CD4-positive, alpha-beta memory T cell (primary cell): ENCODE measurements around the gene GSTM2. TPM values are rescaled to one million over a fixed set of nuclear protein-coding genes. Genes with fewer than 3 reads are reported as not detected.
A peak's percentile ranks its signal among the peaks of the same experiment; 100 is the strongest.

Experiments
- CTCF ChIA-PET: fragments of 350-600 bp; sonication (Branson Sonifier 250); formaldehyde crosslinking; loops from one replicate; lab custom pipeline; 2021; ENCODE audit warnings: inconsistent platforms; ENCODE audit not compliant: partially characterized antibody; lab: Charles Lee
- POLR2A ChIA-PET: fragments of 350-600 bp; sonication (Branson Sonifier 250); formaldehyde crosslinking; loops from one replicate; lab custom pipeline; 2021; ENCODE audit not compliant: partially characterized antibody; lab: Charles Lee
- DNase-seq, 5 donors: peaks; one replicate each; pipeline versions ENCODE4 v3.0.0 to v3.0.0-alpha.2; 2020 to 2022; ENCODE audit warnings: mixed read lengths in 1 of 5
- H3K27ac ChIP-seq: one replicate; pipeline ENCODE4 v1.7.0; 2013; ENCODE audit warnings: low read depth, low read length
- H3K27me3 ChIP-seq: 2 replicates; pipeline ENCODE4 v1.7.0; 2013; ENCODE audit warnings: mild to moderate bottlenecking, low read length, moderate library complexity; ENCODE audit not compliant: insufficient read depth
- H3K36me3 ChIP-seq: 2 replicates; pipeline ENCODE4 v1.7.0; 2013; ENCODE audit warnings: mild to moderate bottlenecking, low read length, moderate library complexity; ENCODE audit not compliant: insufficient read depth
- H3K4me1 ChIP-seq: 2 replicates; pipeline ENCODE4 v1.7.0; 2013; ENCODE audit warnings: mild to moderate bottlenecking, low read length, moderate library complexity; ENCODE audit not compliant: insufficient read depth
- H3K4me3 ChIP-seq, 2 donors: one replicate each; pipeline ENCODE4 v1.7.0; 2013; ENCODE audit warnings: low read length in 2 of 2, mild to moderate bottlenecking in 1 of 2
- H3K9me3 ChIP-seq, 2 donors: one replicate each; pipeline ENCODE4 v1.7.0; 2013; ENCODE audit warnings: low read length in 2 of 2, control low read depth in 1 of 2; ENCODE audit not compliant: control insufficient read depth in 1 of 2
- H3K27ac Mint-ChIP-seq, 7 donors: one replicate each; pipeline ENCODE4 v1.8.0; 2020 to 2021; ENCODE audit warnings: mixed read lengths in 7 of 7, mild to moderate bottlenecking in 6 of 7, inconsistent platforms in 3 of 7, moderate library complexity in 3 of 7
- H3K27me3 Mint-ChIP-seq, 2 donors: one replicate each; pipeline ENCODE4 v1.8.0; 2020 to 2021; ENCODE audit warnings: mixed read lengths in 2 of 2
- H3K36me3 Mint-ChIP-seq, 2 donors: one replicate each; pipeline ENCODE4 v1.8.0; 2020 to 2021; ENCODE audit warnings: mixed read lengths in 2 of 2, inconsistent platforms in 1 of 2, mild to moderate bottlenecking in 1 of 2
- H3K4me1 Mint-ChIP-seq, 4 donors: one replicate each; pipeline ENCODE4 v1.8.0; 2020 to 2021; ENCODE audit warnings: mixed read lengths in 4 of 4, mild to moderate bottlenecking in 1 of 4
- H3K4me3 Mint-ChIP-seq, 8 donors: one replicate each; pipeline ENCODE4 v1.8.0; 2020 to 2021; ENCODE audit warnings: mixed read lengths in 8 of 8, mild to moderate bottlenecking in 7 of 8, moderate library complexity in 6 of 8, inconsistent platforms in 3 of 8
- H3K9me3 Mint-ChIP-seq, 8 donors: one replicate each; pipeline ENCODE4 v1.8.0; 2020 to 2021; ENCODE audit warnings: mixed read lengths in 8 of 8, mild to moderate bottlenecking in 5 of 8, inconsistent platforms in 3 of 8, moderate library complexity in 1 of 8
- intact Hi-C: fragments of 100-400 bp; cut with micrococcal nuclease; formaldehyde crosslinking; loops from one replicate; pipeline ENCODE4 v1.15.1; 2023
- polyA plus RNA-seq, 2 donors: library from polyadenylated mRNA; unstranded; fragments of 300-500 nt; fragmentation: Illumina TruSeq; gene quantifications; one replicate each; pipeline ENCODE4 v1.2.3, GENCODE V29; 2021
- total RNA-seq, 2 experiments: library from RNA; stranded (reverse); gene quantifications; one replicate each; pipeline ENCODE4 v1.2.3, GENCODE V29; 2021

The GSTM2 gene
- total and polyA plus RNA-seq, 4 experiments from 2014 or later, result 11.8 to 31.4 (median 22.5) TPM

GRCh38 chr1:109621379-109622136 lies 46.3 kb upstream of the GSTM2 start:
- Histone ChIP-seq H3K27me3 (no peaks in the 10 kb centered on the region), H3K27ac (peak overlapping the region; percentile 96), H3K9me3 (no peaks in the 10 kb centered on the region), H3K4me3 (peak overlapping the region; percentile 76 to 93), H3K36me3 (peaks cover 12% of the 10 kb centered on the region), H3K4me1 (peaks cover 65% of the 10 kb centered on the region)
- no peak for DNase-seq
- peaks cover 41 to 80% (median 52%) of the 10 kb centered on the region in 4 donors for H3K4me1 Mint-ChIP-seq
- POLR2A ChIA-PET, result interaction anchor here (0.6 to 8.3 kb wide), 5 partner anchors 13 to 1089 kb away, joined by 3 to 114 read pairs (median 4); partner anchors contain the start of gene GNAI3
- peak overlapping the region; percentile 91 to 99 (median 99) for H3K27ac Mint-ChIP-seq
- peak overlapping the region; percentile 92 to 99 (median 96) for H3K4me3 Mint-ChIP-seq
- H3K36me3 Mint-ChIP-seq, result peaks cover 4 to 29% of the 10 kb centered on the region in 2 donors
- intact Hi-C loops, result loop anchor here (1.0 to 5.0 kb wide), 4 partner anchors 139 to 717 kb away; partner anchors contain the start of genes ATXN7L2, PSMA5, RBM15 and STRIP1
- no peaks in the 10 kb centered on the region for H3K27me3 Mint-ChIP-seq
- CTCF ChIA-PET, result interaction anchor here (1.1 to 1.2 kb wide), 2 partner anchors 20 to 89 kb away, joined by 3 to 4 read pairs; no protein-coding TSS in a partner anchor
- H3K9me3 Mint-ChIP-seq, result peaks cover 0 to 2% (median 0%) of the 10 kb centered on the region in 8 donors

GRCh38 chr1:109622137-109622892 lies 45.5 kb upstream of the GSTM2 start:
- Histone ChIP-seq H3K27me3 (no peaks in the 10 kb centered on the region), H3K9me3 (no peaks in the 10 kb centered on the region), H3K4me1 (peaks cover 57% of the 10 kb centered on the region), H3K36me3 (peaks cover 19% of the 10 kb centered on the region), H3K27ac (peak overlapping the region; percentile 96), H3K4me3 (peak overlapping the region; percentile 76 to 93)
- H3K4me3 Mint-ChIP-seq, result peak overlapping the region; percentile 92 to 99 (median 96)
- H3K27ac Mint-ChIP-seq, result peak overlapping the region; percentile 91 to 99 (median 99)
- DNase-seq, result no peak
- ChIA-PET CTCF (interaction anchor here (1.1 to 1.2 kb wide), 2 partner anchors 19 to 89 kb away, joined by 3 to 4 read pairs; no protein-coding TSS in a partner anchor), POLR2A (interaction anchor here (0.6 to 8.3 kb wide), 4 partner anchors 12 to 1088 kb away, joined by 3 to 114 read pairs (median 4); partner anchors contain the start of gene GNAI3)
- peaks cover 35 to 72% (median 45%) of the 10 kb centered on the region in 4 donors for H3K4me1 Mint-ChIP-seq
- intact Hi-C loops, result loop anchor here (5.0 kb wide), 1 partner anchor 140 kb away; the partner anchor contains the start of gene ATXN7L2
- no peaks in the 10 kb centered on the region for H3K27me3 Mint-ChIP-seq
- H3K9me3 Mint-ChIP-seq, result peaks cover 0 to 2% (median 0%) of the 10 kb centered on the region in 8 donors
- H3K36me3 Mint-ChIP-seq, result peaks cover 5 to 35% of the 10 kb centered on the region in 2 donors

- Mint-ChIP-seq H3K27me3 (no peaks in the 10 kb centered on the region), H3K4me1 (peaks cover 31 to 67% (median 42%) of the 10 kb centered on the region in 4 donors), H3K4me3 (peak overlapping the region; percentile 69 to 99 (median 96)), H3K36me3 (peaks cover 9 to 41% of the 10 kb centered on the region in 2 donors), H3K9me3 (peaks cover 0 to 2% (median 0%) of the 10 kb centered on the region in 8 donors), H3K27ac (peak overlapping the region; percentile 91 to 99 (median 99))
- H3K36me3 ChIP-seq, result peaks cover 25% of the 10 kb centered on the region
- POLR2A ChIA-PET, result interaction anchor here (1.1 to 8.3 kb wide), 2 partner anchors 74 to 77 kb away, joined by 5 to 114 read pairs; partner anchors contain the start of gene GNAI3
- H3K9me3 ChIP-seq, result no peaks in the 10 kb centered on the region
- no peak for DNase-seq
- H3K4me3 ChIP-seq, result no peak overlapping the region
- intact Hi-C loops, result loop anchor here (5.0 kb wide), 1 partner anchor 141 kb away; the partner anchor contains the start of gene ATXN7L2
- H3K27ac ChIP-seq, result peak overlapping the region; percentile 96
- peaks cover 53% of the 10 kb centered on the region for H3K4me1 ChIP-seq
- H3K27me3 ChIP-seq, result no peaks in the 10 kb centered on the region
- CTCF ChIA-PET, result interaction anchor here (1.1 to 10.6 kb wide), 2 partner anchors 19 to 90 kb away, joined by 3 to 140 read pairs; no protein-coding TSS in a partner anchor
Observed at GRCh38 chr1:109622895-109623294, 45.0 kb upstream of the GSTM2 start.

GRCh38 chr1:109623601-109624161 lies 44.2 kb upstream of the GSTM2 start:
- peaks cover 33% of the 10 kb centered on the region for H3K36me3 ChIP-seq
- H3K27me3 Mint-ChIP-seq, result no peaks in the 10 kb centered on the region
- peak overlapping the region; percentile 90 to 99 (median 98) for H3K27ac Mint-ChIP-seq
- H3K27ac ChIP-seq, result peak overlapping the region; percentile 96
- no peak overlapping the region for H3K4me3 ChIP-seq
- H3K36me3 Mint-ChIP-seq, result peaks cover 15 to 48% of the 10 kb centered on the region in 2 donors
- peaks cover 49% of the 10 kb centered on the region for H3K4me1 ChIP-seq
- H3K4me1 Mint-ChIP-seq, result peaks cover 29 to 62% (median 40%) of the 10 kb centered on the region in 4 donors
- intact Hi-C loops, result loop anchor here (5.0 kb wide), 1 partner anchor 141 kb away; the partner anchor contains the start of gene ATXN7L2
- no peaks in the 10 kb centered on the region for H3K27me3 ChIP-seq
- ChIA-PET POLR2A (interaction anchor here (0.6 to 8.3 kb wide), 4 partner anchors 17 to 171 kb away, joined by 3 to 114 read pairs (median 6); partner anchors contain the start of gene GNAI3), CTCF (interaction anchor here (0.7 to 19.1 kb wide), 8 partner anchors 11 to 148 kb away, joined by 3 to 314 read pairs (median 3); partner anchors contain the start of genes GNAI3 and GPR61)
- H3K4me3 Mint-ChIP-seq, result peak overlapping the region; percentile 36 to 97 (median 66)
- H3K9me3 ChIP-seq, result no peaks in the 10 kb centered on the region
- no peak for DNase-seq
- H3K9me3 Mint-ChIP-seq, result peaks cover 0 to 2% (median 0%) of the 10 kb centered on the region in 8 donors

GRCh38 chr1:109624201-109625010 lies 43.5 kb upstream of the GSTM2 start:
- no peaks in the 10 kb centered on the region for H3K9me3 Mint-ChIP-seq
- H3K4me1 Mint-ChIP-seq, result peaks cover 25 to 55% (median 33%) of the 10 kb centered on the region in 4 donors
- H3K27ac Mint-ChIP-seq, result peak overlapping the region; percentile 57 to 98 (median 89)
- Histone ChIP-seq H3K36me3 (peaks cover 40% of the 10 kb centered on the region), H3K9me3 (no peaks in the 10 kb centered on the region), H3K4me3 (no peak overlapping the region), H3K4me1 (peaks cover 42% of the 10 kb centered on the region), H3K27me3 (no peaks in the 10 kb centered on the region), H3K27ac (peak overlapping the region; percentile 96)
- ChIA-PET POLR2A (interaction anchor here (0.6 to 8.3 kb wide), 4 partner anchors 16 to 172 kb away, joined by 3 to 114 read pairs (median 6); partner anchors contain the start of gene GNAI3), CTCF (interaction anchor here (0.7 to 19.1 kb wide), 8 partner anchors 10 to 147 kb away, joined by 3 to 314 read pairs (median 3); partner anchors contain the start of genes GNAI3 and GPR61)
- intact Hi-C loops, result loop anchor here (5.0 kb wide), 1 partner anchor 142 kb away; the partner anchor contains the start of gene ATXN7L2
- peak in 3 of 5 donors; percentile 17 to 20 (median 19) for DNase-seq
- H3K36me3 Mint-ChIP-seq, result peaks cover 21 to 55% of the 10 kb centered on the region in 2 donors
- no peaks in the 10 kb centered on the region for H3K27me3 Mint-ChIP-seq
- peak overlapping the region; percentile 13 to 60 (median 41) for H3K4me3 Mint-ChIP-seq
